Epithelial cell of prostate (primary cell): Measurements from ENCODE around the gene SIGLEC8.

ENCODE experiments used
- DNase-seq: peaks from one replicate; pipeline ENCODE4 v3.0.0-alpha.2; 2011; ENCODE audit warnings: low read depth, low spot score
- H3K27ac ChIP-seq: fragments of 450-650 bp; 2 replicates; pipeline ENCODE4 v1.5.1; 2017; ENCODE audit warnings: mild to moderate bottlenecking

Gene SIGLEC8

GRCh38 chr19:51410950-51411748 is 47.1 kb downstream of the SIGLEC8 start:
- H3K27ac ChIP-seq, result no peak overlapping the region

GRCh38 chr19:51407511-51408131 is 50.6 kb downstream of the SIGLEC8 start:
- DNase-seq, result no peak
- H3K27ac ChIP-seq, result no peak overlapping the region

More at GRCh38 chr19:51410950-51411748, 47.1 kb downstream of the SIGLEC8 start:
- DNase-seq, result no peak

- H3K27ac ChIP-seq, result no peak overlapping the region
- DNase-seq, result no peak
Observed at GRCh38 chr19:51402117-51402516, 56.1 kb downstream of the SIGLEC8 start.
